ENCODE results near the gene APAF1. TPM values are rescaled to one million over a fixed set of nuclear protein-coding genes. Genes with fewer than 3 reads are reported as not detected.
"Not testable (repeated sequence)": the region's sequence is repeated elsewhere in the genome, so short reads cannot be mapped to it uniquely, and the experiment has no call there.

Gene APAF1
- total RNA-seq, 1 donor from 2014 or later = 27.4 TPM

GRCh38 chr12:98751580-98752115 is 106.6 kb downstream of the APAF1 start:
- no peak for DNase-seq (ENCODE audit: extremely low read depth, low read depth, low spot score)

- DNase-seq (ENCODE audit: extremely low read depth, low read depth, low spot score) = no peak
These were observed 107.6 kb downstream of the APAF1 start for GRCh38 chr12:98752726-98753125.

GRCh38 chr12:98754095-98754494 is 109.0 kb downstream of the APAF1 start:
- DNase-seq (ENCODE audit: extremely low read depth, low read depth, low spot score) = no peak

GRCh38 chr12:98755855-98756254 is 110.8 kb downstream of the APAF1 start:
- DNase-seq (ENCODE audit: extremely low read depth, low read depth, low spot score) = not testable (repeated sequence)

GRCh38 chr12:98757455-98757854 is 112.4 kb downstream of the APAF1 start:
- no peak for DNase-seq (ENCODE audit: extremely low read depth, low read depth, low spot score)

GRCh38 chr12:98758331-98758730 is 113.2 kb downstream of the APAF1 start:
- no peak for DNase-seq (ENCODE audit: extremely low read depth, low read depth, low spot score)

- DNase-seq (ENCODE audit: extremely low read depth, low read depth, low spot score) = no peak
These were observed 118.6 kb downstream of the APAF1 start for GRCh38 chr12:98763656-98764055.

- no peak for DNase-seq (ENCODE audit: extremely low read depth, low read depth, low spot score)
These were observed 122.2 kb downstream of the APAF1 start for GRCh38 chr12:98767248-98767647.

- DNase-seq (ENCODE audit: extremely low read depth, low read depth, low spot score) = no peak
These were observed 124.0 kb downstream of the APAF1 start for GRCh38 chr12:98769068-98769467.

- no peak for DNase-seq (ENCODE audit: extremely low read depth, low read depth, low spot score)
These were observed 125.1 kb downstream of the APAF1 start for GRCh38 chr12:98770230-98770629.

- no peak for DNase-seq (ENCODE audit: extremely low read depth, low read depth, low spot score)
These were observed 127.0 kb downstream of the APAF1 start for GRCh38 chr12:98771811-98772752.

GRCh38 chr12:98772818-98773217 is 127.7 kb downstream of the APAF1 start:
- no peak for DNase-seq (ENCODE audit: extremely low read depth, low read depth, low spot score)

- no peak for DNase-seq (ENCODE audit: extremely low read depth, low read depth, low spot score)
These were observed 135.2 kb downstream of the APAF1 start for GRCh38 chr12:98780261-98780660.

GRCh38 chr12:98783420-98783819 is 138.3 kb downstream of the APAF1 start:
- DNase-seq (ENCODE audit: extremely low read depth, low read depth, low spot score) = no peak

Other genes with a start within 250 kb of the APAF1 start
- gene TMPO, start 129.7 kb upstream of the APAF1 start, total RNA-seq = 58.0 and 65.3 TPM in 2 replicates
- 417 and 545 TPM in 2 replicates for gene SLC25A3, start 51.6 kb upstream of the APAF1 start, total RNA-seq
- 67.8 and 74.2 TPM in 2 replicates for gene IKBIP, start 502 bp upstream of the APAF1 start, total RNA-seq

Measured in glomerular endothelial cell (primary cell).